Measurements from ENCODE around the gene LRMDA. TPM values are rescaled to one million over a fixed set of nuclear protein-coding genes. Genes with fewer than 3 reads are reported as not detected.

Gene LRMDA
- total and polyA plus RNA-seq, 2 of the 8 experiments (the other 6 are each of a cell fraction or from before 2014, with no cell fraction given) = 0.86 to 2.8 TPM

DNA sequence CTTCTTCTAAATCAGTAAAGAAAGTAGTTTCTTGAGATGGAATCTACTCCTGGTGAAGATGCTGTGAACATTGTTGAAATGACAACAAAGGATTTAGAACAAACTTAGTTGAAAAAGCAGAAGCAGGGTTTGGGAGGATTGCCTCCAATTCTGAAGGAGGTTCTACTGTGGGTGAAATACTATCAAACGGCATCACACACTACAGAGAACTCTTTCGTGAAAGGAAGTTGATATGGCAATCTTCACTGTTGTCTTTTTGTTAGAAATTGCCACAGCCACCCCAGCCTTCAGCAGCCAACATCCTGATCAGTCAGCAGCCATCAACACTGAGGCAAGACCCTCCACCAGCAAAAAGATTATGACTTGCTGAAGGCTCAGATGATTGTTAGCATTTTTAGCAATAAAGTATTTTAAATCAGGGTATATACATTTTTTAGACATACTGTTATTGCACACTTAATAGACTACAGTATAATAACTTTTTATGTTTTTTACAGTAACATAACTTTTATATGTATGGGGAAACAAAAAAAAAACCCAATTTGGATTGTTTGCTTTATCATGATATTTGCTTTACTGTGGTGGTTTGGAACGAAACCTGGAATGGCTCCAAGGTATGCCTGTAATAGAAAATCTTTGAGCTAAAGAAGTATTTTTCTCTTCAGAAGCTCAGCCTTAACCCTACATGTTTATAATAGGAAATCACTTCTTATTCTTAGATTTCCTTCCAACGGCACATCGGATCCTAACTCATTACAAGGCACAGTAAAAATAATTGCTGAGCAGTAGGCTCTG is 257.3 kb downstream of the LRMDA start (continued):
- TF ChIP-seq RAD21 (IDR thresholded peaks at IDR 0.05 in 1 of 2, conservative IDR thresholded peaks at IDR 0.05 in 1 of 2; ENCODE audit: low read depth in 2 of 2, low read length in 2 of 2) (no peak), SUZ12 (IDR thresholded peaks at IDR 0.05; ENCODE audit: low read length) (no peak), TAF7 (optimal IDR thresholded peaks at IDR 0.05; ENCODE audit: borderline replicate concordance, low read depth, low read length) (no peak), POLR2AphosphoS5 (IDR thresholded peaks at IDR 0.05; ENCODE audit: low read depth, low read length) (no peak), NRF1 (IDR thresholded peaks at IDR 0.05; ENCODE audit: low read depth, low read length) (no peak)
